ENCODE measurements around the gene KIF4B. TPM values are rescaled to one million over a fixed set of nuclear protein-coding genes. Genes with fewer than 3 reads are reported as not detected.

KIF4B gene
- total RNA-seq, 2 donors from 2014 or later, result 0.26 TPM; not detected in 1

DNA sequence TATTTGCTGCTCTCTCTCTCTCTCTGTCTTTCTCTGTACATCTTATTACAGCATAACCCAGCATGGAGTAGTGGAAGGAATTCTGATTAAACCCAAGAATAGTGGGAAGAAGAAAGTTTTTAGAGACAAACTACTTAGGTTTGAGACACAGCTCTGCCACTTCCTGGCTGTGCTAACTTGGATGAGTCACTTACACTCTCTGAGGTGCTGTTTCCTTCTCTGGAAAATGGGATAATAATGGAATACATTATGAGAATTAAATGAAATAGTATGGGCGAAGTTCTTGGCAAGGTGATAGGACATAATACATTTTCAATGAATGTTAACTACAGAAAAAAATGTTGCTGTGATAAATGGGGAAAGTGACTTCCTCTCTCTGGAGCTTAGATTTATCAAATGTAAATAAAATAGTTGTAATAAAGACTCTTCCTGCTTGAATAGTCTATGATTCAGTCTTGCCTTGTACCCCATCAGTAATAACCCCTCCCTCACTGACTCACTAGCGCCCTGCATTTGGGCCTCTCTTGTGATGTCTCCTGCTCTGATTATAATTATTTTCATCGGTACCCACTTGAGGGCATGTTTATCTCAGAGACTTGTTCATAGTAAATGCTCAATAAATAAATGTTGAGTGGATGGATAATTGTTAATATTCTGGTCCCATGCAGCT is 27.6 kb downstream of the KIF4B start:
- Histone ChIP-seq H3K27ac (no peak overlapping the region), H3K4me3 (no peak overlapping the region), H3K4me1 (no peaks in the 10 kb centered on the region), H3K36me3 (replicated peaks in 1 of 2; ENCODE audit: insufficient read depth in 1 of 2, low read depth in 2 of 2) (no peaks in the 10 kb centered on the region), H3K27me3 (no peaks in the 10 kb centered on the region), H3K9me3 (no peaks in the 10 kb centered on the region)
- TF ChIP-seq POLR2A (IDR thresholded peaks at IDR 0.05), result no peak
- TF ChIP-seq, protein P1, sequence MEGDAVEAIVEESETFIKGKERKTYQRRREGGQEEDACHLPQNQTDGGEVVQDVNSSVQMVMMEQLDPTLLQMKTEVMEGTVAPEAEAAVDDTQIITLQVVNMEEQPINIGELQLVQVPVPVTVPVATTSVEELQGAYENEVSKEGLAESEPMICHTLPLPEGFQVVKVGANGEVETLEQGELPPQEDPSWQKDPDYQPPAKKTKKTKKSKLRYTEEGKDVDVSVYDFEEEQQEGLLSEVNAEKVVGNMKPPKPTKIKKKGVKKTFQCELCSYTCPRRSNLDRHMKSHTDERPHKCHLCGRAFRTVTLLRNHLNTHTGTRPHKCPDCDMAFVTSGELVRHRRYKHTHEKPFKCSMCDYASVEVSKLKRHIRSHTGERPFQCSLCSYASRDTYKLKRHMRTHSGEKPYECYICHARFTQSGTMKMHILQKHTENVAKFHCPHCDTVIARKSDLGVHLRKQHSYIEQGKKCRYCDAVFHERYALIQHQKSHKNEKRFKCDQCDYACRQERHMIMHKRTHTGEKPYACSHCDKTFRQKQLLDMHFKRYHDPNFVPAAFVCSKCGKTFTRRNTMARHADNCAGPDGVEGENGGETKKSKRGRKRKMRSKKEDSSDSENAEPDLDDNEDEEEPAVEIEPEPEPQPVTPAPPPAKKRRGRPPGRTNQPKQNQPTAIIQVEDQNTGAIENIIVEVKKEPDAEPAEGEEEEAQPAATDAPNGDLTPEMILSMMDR (IDR thresholded peaks at IDR 0.05), result no peak
- no peak for ATAC-seq
- no peak for DNase-seq
- WGBS, 2 donors, result 74 to 84% methylated on average over 3 of the region's 3 CpGs
- intact Hi-C loops (cut with DNase I), result no loop called here

- intact Hi-C loops (cut with DNase I), result no loop called here
- no peak for DNase-seq
Measured at GRCh38 chr5:155044591-155044990, 31.0 kb downstream of the KIF4B start.

GRCh38 chr5:155046591-155046990 is 33.0 kb downstream of the KIF4B start:
- Histone ChIP-seq H3K27ac (no peak overlapping the region), H3K27me3 (no peaks in the 10 kb centered on the region), H3K36me3 (replicated peaks in 1 of 2; ENCODE audit: insufficient read depth in 1 of 2, low read depth in 2 of 2) (no peaks in the 10 kb centered on the region), H3K4me3 (no peak overlapping the region), H3K4me1 (no peaks in the 10 kb centered on the region), H3K9me3 (no peaks in the 10 kb centered on the region)
- TF ChIP-seq, protein P1 (IDR thresholded peaks at IDR 0.05), result no peak
- TF ChIP-seq POLR2A (IDR thresholded peaks at IDR 0.05), result no peak
- intact Hi-C loops (cut with DNase I), result no loop called here
- DNase-seq (peak in 3 of 4 donors; percentile 3 to 13 (median 5)), ATAC-seq (no peak)
- 27 to 34% methylated on average over 2 of the region's 2 CpGs for WGBS, 2 donors

More at GRCh38 chr5:155044591-155044990, 31.0 kb downstream of the KIF4B start:
- H3K4me1 ChIP-seq, result no peaks in the 10 kb centered on the region
- no peaks in the 10 kb centered on the region for H3K27me3 ChIP-seq
- H3K27ac ChIP-seq, result no peak overlapping the region
- H3K4me3 ChIP-seq, result no peak overlapping the region
- H3K36me3 ChIP-seq (replicated peaks in 1 of 2; ENCODE audit: insufficient read depth in 1 of 2, low read depth in 2 of 2), result no peaks in the 10 kb centered on the region
- no peaks in the 10 kb centered on the region for H3K9me3 ChIP-seq
- TF ChIP-seq POLR2A (IDR thresholded peaks at IDR 0.05), result no peak
- TF ChIP-seq, protein P1 (IDR thresholded peaks at IDR 0.05), result no peak
- ATAC-seq, result no peak

GRCh38 chr5:155047818-155048217 is 34.3 kb downstream of the KIF4B start:
- H3K27ac ChIP-seq, result no peak overlapping the region
- H3K4me1 ChIP-seq, result no peaks in the 10 kb centered on the region
- no peak for ATAC-seq
- no peak overlapping the region for H3K4me3 ChIP-seq
- no peaks in the 10 kb centered on the region for H3K9me3 ChIP-seq
- 68 to 70% methylated on average over 8 of the region's 8 CpGs for WGBS, 2 donors
- intact Hi-C loops (cut with DNase I), result no loop called here
- DNase-seq, result no peak
- no peaks in the 10 kb centered on the region for H3K27me3 ChIP-seq
- TF ChIP-seq POLR2A (IDR thresholded peaks at IDR 0.05), result no peak
- TF ChIP-seq, protein P1 (IDR thresholded peaks at IDR 0.05), result no peak
- no peaks in the 10 kb centered on the region for H3K36me3 ChIP-seq (replicated peaks in 1 of 2; ENCODE audit: insufficient read depth in 1 of 2, low read depth in 2 of 2)
